OCI-LY1 (cell line): ENCODE measurements around the gene PCDHGA2.

Experiments used
- EZH2 ChIP-seq: fragments of 200-600 bp; sonication (generic), shearing (Covaris generic); IDR thresholded peaks from 2 replicates; pipeline ENCODE4 v1.8.0; 2017; ENCODE audit warnings: borderline replicate concordance, mixed run types, mild to moderate bottlenecking, antibody characterized with exemption, low read length, moderate library complexity, mixed read lengths
- TF ChIP-seq, protein P1 (sequence below): fragments of 200-600 bp; sonication (generic), shearing (Covaris generic); IDR thresholded peaks from 2 replicates; pipeline ENCODE4 v1.5.1; 2017; ENCODE audit warnings: mild to moderate bottlenecking, antibody characterized with exemption, low read length, moderate library complexity, mixed read lengths

DNA sequence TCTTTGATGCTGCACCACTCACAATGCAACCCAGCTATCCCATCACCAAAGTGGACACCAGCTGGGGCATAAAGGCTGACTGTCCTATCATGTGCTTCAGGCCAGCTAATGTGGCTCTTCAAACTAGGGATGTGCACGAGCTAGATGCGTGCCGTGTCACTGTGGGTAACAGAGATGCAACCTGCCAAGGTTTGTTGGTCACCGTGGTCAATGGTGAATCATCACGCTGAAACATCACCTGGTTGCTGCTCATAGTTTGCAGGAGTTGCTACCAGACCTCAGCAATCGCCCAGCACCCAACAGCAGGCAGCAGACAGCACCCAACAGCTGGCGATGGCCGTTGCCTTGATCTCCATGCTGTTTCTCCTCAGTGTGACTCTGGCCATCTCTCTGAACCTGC is 10.3 kb upstream of the PCDHGA2 start:
- TF ChIP-seq EZH2, result no peak
- TF ChIP-seq, protein P1, sequence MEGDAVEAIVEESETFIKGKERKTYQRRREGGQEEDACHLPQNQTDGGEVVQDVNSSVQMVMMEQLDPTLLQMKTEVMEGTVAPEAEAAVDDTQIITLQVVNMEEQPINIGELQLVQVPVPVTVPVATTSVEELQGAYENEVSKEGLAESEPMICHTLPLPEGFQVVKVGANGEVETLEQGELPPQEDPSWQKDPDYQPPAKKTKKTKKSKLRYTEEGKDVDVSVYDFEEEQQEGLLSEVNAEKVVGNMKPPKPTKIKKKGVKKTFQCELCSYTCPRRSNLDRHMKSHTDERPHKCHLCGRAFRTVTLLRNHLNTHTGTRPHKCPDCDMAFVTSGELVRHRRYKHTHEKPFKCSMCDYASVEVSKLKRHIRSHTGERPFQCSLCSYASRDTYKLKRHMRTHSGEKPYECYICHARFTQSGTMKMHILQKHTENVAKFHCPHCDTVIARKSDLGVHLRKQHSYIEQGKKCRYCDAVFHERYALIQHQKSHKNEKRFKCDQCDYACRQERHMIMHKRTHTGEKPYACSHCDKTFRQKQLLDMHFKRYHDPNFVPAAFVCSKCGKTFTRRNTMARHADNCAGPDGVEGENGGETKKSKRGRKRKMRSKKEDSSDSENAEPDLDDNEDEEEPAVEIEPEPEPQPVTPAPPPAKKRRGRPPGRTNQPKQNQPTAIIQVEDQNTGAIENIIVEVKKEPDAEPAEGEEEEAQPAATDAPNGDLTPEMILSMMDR, result no peak
